GM21786 (cell line): Measurements from ENCODE around the gene STXBP5L.
"Not testable (repeated sequence)": the region's sequence is repeated elsewhere in the genome, so short reads cannot be mapped to it uniquely, and the experiment has no call there.

Experiments
- ATAC-seq: cut with Tn5 transposase; IDR thresholded peaks from one replicate; pipeline ENCODE4 v1.9.1; 2021; ENCODE audit not compliant: unreplicated experiment

Gene STXBP5L

DNA sequence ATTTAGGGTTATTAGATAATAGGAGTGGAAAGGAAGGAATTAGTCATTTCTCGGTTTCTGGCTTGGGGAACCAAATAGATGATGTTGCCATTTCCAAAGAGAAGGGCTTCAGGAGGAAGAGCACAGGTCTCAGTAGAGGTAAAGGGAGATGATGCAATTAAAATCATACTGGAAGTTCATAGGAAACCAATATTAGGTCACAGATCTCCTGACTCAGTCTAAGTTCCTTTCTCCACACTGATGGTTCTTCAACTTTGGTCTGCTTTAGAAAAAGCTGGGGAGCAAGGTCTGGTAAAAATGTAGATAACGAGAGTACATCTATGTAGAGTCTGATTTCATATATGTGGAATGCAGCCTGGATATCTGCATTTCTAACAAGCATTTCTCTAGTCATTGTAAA is 506.9 kb downstream of the STXBP5L start:
- ATAC-seq = no peak

DNA sequence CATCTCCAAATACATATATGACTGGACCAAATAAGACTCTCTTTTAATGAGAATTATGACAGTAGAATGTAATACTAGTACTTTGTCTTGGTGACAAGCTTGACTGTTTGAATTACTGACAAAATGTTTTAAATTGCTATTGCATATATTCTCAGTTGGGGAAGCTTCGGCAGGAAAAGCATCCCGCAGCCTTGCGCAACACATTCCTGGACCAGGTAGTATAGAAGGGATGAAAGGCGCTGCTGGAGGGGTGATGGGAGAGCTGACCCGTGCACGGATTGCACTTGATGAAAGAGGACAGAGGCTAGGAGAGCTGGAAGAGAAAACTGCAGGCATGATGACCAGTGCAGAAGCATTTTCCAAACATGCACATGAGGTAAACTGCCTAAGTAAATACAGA is 510.2 kb downstream of the STXBP5L start:
- no peak for ATAC-seq

DNA sequence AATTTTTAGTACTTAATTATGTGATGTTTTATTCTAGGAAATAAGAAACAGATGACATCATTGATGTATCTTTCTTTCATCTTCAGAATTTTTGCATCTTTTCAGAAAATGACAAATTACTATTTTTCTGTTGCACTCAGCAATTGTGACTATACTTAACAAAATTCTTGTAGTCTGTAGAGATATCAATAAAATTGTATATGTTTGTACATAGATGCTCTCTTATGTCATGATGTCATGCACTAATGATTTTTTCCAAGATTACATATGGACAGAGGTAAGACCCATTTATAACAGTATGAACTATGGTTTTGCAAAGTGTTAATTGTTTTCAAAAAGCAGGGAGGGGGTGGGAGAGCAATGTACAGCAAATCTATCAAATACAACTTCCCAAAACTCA is 516.5 kb downstream of the STXBP5L start:
- ATAC-seq = no peak

DNA sequence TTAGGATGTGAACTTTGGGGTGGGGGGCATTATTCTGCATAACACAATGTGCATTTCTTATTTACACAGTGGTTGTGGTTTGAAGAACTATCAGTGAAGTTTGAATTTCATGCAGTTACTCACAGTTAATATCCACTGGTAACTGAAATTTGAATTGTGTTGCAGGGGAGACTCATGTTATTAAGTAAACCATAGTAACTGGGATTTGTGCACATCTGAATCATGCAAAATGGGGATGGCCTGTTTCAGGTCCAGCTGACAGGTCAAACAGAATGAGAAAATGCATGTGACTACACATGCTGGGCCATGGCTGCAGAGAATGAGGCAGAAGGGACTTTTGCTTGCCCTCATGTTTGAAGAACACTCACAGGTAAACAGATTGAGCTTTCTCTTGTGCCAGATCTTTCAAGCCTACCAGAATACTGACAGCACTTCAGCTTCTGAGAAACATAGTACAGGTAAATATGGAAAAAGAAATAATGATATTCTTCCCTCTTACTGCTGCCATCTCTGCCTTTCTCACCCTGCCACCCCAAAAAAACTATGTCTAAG is 522.7 kb downstream of the STXBP5L start:
- ATAC-seq = no peak

DNA sequence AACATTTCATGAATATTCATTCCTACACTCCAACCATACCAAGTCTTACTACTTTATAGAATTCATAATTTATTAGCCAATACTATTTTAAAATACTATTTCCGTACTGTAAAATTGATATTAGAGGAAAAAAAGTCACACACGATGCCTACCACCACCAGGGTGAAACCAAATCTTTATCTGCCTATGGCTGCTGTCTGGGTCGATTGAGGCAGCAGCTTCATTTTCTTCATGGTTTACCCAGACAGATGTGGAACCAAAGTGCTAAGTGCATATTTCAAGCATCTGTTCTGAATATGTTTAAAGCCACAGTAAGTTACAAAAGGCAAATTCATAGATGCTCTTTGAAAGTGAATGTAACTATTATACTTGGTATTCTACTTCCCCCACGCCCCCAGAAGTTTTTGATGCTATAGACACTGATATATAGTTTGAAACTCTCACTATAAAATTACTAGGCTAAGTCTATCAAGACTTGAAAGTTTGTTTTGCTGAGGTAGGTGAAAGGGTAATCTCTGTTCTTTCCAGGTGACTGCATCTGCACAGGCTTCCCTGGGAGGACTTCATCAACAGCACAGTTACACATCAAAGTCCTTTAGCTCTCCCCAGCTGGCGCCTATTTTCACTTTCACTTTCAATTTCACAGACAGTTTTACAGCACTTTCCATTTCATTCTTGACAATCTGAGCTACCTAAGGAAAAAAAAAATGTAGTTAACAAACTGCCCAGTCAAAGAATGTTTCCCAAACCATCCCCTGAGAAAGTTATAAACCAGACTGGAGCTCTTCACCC is 523.9 kb downstream of the STXBP5L start:
- peak; percentile 91 for ATAC-seq

DNA sequence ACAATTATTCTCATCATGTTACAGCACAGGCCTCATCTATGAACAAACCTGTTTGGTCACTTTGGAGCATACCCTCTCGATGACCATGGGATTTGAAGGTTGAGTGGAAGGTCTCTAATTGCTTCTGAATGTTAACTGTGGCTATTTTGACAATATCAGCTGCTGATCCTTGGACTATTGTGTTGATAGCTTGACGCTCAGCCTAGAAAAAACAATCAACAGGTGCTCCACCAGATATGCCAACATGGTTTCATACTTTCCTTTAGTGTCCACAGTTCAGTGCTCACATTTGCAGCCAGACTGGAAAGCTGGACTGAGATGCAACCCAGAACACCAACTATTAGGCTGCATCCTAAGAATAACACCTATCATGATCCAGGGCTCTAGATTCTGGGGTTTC is 528.1 kb downstream of the STXBP5L start:
- no peak for ATAC-seq

DNA sequence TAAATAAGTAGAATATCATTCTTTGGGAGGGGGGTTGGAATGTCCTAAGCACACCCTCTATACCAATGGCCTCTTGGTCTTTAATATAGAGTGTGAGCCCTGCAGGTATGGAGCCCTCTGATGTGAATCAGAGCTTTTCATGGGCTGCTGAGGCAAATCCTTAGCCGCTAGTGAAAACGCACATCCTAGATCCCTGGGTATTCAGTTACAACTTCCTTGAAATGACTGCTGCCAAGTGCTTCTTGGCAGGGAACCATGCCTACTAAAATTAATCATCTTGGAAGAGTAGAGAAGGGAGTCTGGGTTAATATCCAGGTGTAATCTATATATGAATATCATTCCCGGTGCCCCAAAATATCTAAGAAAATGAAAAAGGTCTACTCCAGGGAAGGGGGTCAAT is 528.6 kb downstream of the STXBP5L start:
- ATAC-seq = no peak

DNA sequence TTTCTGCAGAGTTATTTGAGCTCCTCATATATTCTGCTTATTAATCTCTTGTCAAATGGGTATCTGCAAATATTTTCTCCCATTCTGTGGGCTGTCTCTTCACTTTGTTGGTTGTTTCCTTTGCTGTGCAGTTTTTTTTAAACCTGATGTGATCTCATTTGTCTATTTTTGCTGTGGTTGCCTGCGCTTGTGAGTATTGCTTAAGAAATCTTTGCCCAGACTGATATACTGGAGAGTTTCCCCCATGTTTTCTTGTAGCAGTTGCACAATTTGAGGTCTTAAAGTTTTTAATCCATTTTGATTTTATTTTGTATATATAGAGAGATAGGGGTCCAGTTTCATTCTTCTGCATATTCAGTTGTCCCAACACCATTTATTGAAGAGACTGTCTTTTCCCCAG is 535.5 kb downstream of the STXBP5L start:
- no peak for ATAC-seq

DNA sequence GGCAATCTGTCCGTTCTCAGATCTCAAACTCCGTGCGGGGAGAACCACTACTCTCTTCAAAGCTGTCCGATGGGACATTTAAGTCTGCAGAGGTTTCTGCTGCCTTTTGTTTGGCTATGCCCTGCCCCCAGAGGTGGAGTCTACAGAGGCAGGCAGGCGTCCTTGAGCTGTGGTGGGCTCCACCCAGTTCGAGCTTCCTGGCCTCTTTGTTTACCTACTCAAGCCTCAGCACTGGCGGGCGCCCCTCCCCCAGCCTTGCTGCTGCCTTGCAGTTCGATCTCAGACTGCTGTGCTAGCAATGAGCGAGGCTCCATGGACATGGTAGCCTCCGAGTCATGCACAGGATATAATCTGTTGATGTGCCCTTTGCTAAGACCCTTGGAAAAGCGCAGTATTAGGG is 543.7 kb downstream of the STXBP5L start:
- not testable (repeated sequence) for ATAC-seq

DNA sequence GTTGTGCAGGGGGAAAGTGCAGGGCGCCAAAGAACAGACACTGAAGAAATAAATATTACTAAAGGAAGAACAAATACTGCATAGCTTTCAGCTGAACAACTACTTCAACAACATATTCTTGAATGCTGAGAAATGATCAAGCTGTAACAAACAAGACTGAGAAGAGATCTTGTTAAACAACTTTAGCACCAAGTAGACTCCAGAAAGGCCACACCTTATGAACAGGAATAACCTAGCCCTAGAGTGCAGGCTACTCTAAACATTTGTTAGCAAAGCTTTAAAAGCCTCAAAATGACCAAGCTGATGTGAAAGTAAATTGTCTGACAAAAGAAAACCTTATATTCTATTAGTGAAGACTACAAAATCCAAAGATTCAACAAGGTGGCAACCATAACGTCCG is 554.6 kb downstream of the STXBP5L start:
- ATAC-seq = no peak

DNA sequence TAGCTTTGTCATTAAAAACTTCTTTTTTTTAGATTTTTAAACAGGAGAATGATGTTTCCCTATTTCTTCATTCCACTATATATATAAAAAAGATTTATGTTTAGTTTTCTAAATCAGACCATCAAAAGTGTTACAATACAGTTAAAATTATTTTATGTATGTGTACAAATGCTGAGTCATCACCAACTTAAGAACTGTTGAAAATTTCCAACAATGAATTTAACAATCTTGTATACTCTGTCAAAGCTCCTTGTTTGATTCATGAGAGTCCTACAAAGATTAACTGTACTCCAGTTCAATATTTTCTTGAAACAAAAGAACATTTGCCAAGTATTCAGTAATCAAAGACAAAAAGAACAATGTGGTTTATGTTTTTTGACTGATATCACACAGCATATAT is 555.7 kb downstream of the STXBP5L start:
- ATAC-seq = no peak

DNA sequence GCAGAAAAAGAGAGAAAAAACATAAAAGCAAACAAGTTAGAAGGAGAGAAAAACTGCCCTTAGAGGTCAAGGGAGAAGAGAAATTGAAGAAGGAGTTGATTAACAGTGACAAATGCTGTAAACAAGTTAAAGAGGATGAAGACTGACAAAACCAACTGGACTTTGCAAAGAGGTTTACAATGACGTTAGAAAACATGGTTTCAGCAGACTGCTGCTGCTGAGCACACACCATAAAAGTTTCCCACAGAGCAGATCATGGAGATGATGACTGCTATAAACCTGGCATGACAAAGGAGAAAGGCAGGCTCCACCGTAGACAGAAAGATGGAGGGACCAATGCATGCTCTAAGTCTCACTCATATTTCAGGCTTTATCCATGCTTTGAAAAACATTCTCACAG is 559.1 kb downstream of the STXBP5L start:
- ATAC-seq = no peak

DNA sequence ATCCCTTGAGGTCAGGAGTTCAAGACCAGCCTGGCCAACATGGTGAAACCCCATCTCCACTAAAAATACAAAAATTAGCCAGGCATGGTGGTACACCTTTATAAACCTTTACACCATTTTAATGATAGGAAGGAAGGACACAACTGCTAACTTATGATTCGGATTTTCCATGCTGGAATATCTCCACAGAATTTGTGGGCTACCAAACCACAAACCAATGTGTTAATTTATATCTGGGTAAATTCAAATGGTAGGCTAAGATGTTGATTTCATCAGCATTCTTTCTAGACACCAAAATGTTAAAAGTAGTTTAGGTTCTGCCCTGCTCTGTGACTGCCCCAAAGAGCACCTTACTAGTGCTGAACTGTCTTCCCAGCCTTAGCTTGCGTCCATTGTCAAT is 565.0 kb downstream of the STXBP5L start:
- no peak for ATAC-seq
